GM18909 (cell line): Measurements from ENCODE around the gene MYBL2.

Experiments
- ATAC-seq: cut with Tn5 transposase; IDR thresholded peaks from one replicate; pipeline ENCODE4 v1.9.1; 2021; ENCODE audit warnings: mild to moderate bottlenecking; ENCODE audit not compliant: unreplicated experiment, poor library complexity

The MYBL2 gene

GRCh38 chr20:43721097-43721428 is 54.1 kb downstream of the MYBL2 start:
- ATAC-seq = no peak

GRCh38 chr20:43721429-43722152 is 54.7 kb downstream of the MYBL2 start:
- ATAC-seq = no peak

- no peak for ATAC-seq
These were observed 55.2 kb downstream of the MYBL2 start for GRCh38 chr20:43722153-43722505.

GRCh38 chr20:43723186-43723585 is 56.3 kb downstream of the MYBL2 start:
- ATAC-seq = no peak

GRCh38 chr20:43723735-43724134 is 56.8 kb downstream of the MYBL2 start:
- ATAC-seq = no peak

GRCh38 chr20:43724383-43724782 is 57.5 kb downstream of the MYBL2 start:
- ATAC-seq = no peak

- no peak for ATAC-seq
These were observed 58.8 kb downstream of the MYBL2 start for GRCh38 chr20:43725666-43726065.

GRCh38 chr20:43726333-43726732 is 59.4 kb downstream of the MYBL2 start:
- ATAC-seq = no peak

GRCh38 chr20:43726811-43727338 is 60.0 kb downstream of the MYBL2 start, which contains the start of gene GTSF1L:
Gene GTSF1L (minus strand): TSS chr20:43727002. CDS start chr20:43726694, 308 bp downstream.
- no peak for ATAC-seq

GRCh38 chr20:43727980-43728590 is 61.2 kb downstream of the MYBL2 start:
- ATAC-seq = no peak

- ATAC-seq = no peak
These were observed 61.9 kb downstream of the MYBL2 start for GRCh38 chr20:43728686-43729255.

- no peak for ATAC-seq
These were observed 64.6 kb downstream of the MYBL2 start for GRCh38 chr20:43731469-43731868.

- no peak for ATAC-seq
These were observed 65.0 kb downstream of the MYBL2 start for GRCh38 chr20:43731927-43732326.

GRCh38 chr20:43736588-43737158 is 69.8 kb downstream of the MYBL2 start:
- ATAC-seq = no peak

- ATAC-seq = no peak
These were observed 71.0 kb downstream of the MYBL2 start for GRCh38 chr20:43737925-43738324.

GRCh38 chr20:43739148-43739749 is 72.3 kb downstream of the MYBL2 start:
- ATAC-seq = no peak

GRCh38 chr20:43740642-43741041 is 73.7 kb downstream of the MYBL2 start:
- no peak for ATAC-seq

GRCh38 chr20:43744151-43744611 is 77.3 kb downstream of the MYBL2 start:
- no peak for ATAC-seq

GRCh38 chr20:43744966-43745730 is 78.2 kb downstream of the MYBL2 start:
- ATAC-seq = no peak
